MG63 (cell line): ENCODE measurements around the gene FN1. TPM values are rescaled to one million over a fixed set of nuclear protein-coding genes. Genes with fewer than 3 reads are reported as not detected.

ENCODE experiments used
- DNase-seq: peaks from one replicate; pipeline ENCODE4 v3.0.0-alpha.2; 2020
- H3K27me3 ChIP-seq: fragments of 250-450 bp; sonication (Bioruptor Pico); 2 replicates; pipeline ENCODE4 v1.5.1; 2020; ENCODE audit warnings: mild to moderate bottlenecking, moderate library complexity
- H3K36me3 ChIP-seq: fragments of 250-450 bp; sonication (Bioruptor Pico); 2 replicates; pipeline ENCODE4 v1.5.1; 2020; ENCODE audit warnings: mild to moderate bottlenecking, moderate library complexity
- H3K4me3 ChIP-seq: fragments of 250-450 bp; sonication (Bioruptor Pico); 2 replicates; pipeline ENCODE4 v1.5.1; 2020; ENCODE audit warnings: mild to moderate bottlenecking, moderate library complexity
- H3K9me3 ChIP-seq: fragments of 250-450 bp; sonication (Bioruptor Pico); 2 replicates; pipeline ENCODE4 v1.5.1; 2020; ENCODE audit warnings: mild to moderate bottlenecking, moderate library complexity
- total RNA-seq: library from RNA; depleted of rRNA; stranded (reverse); fragments of >200 nt; shearing (Covaris generic); gene quantifications from 2 replicates; pipeline ENCODE4 v1.2.3, GENCODE V29; 2014; ENCODE audit warnings: low replicate concordance

FN1 gene
- total RNA-seq, 1 experiment from 2014 or later = 453 TPM

GRCh38 chr2:215383652-215384279 lies 52.1 kb downstream of the FN1 start:
- peaks cover 55% of the 10 kb centered on the region for H3K36me3 ChIP-seq
- no peak for DNase-seq
- no peaks in the 10 kb centered on the region for H3K9me3 ChIP-seq
- H3K4me3 ChIP-seq = no peak overlapping the region
- no peaks in the 10 kb centered on the region for H3K27me3 ChIP-seq

GRCh38 chr2:215382480-215382879 lies 53.4 kb downstream of the FN1 start:
- Histone ChIP-seq H3K27me3 (no peaks in the 10 kb centered on the region), H3K36me3 (peaks cover 56% of the 10 kb centered on the region), H3K4me3 (no peak overlapping the region), H3K9me3 (no peaks in the 10 kb centered on the region)
- no peak for DNase-seq

- DNase-seq = no peak
- Histone ChIP-seq H3K4me3 (no peak overlapping the region), H3K36me3 (peaks cover 54% of the 10 kb centered on the region), H3K9me3 (no peaks in the 10 kb centered on the region), H3K27me3 (no peaks in the 10 kb centered on the region)
Measured at GRCh38 chr2:215382011-215382410, 53.9 kb downstream of the FN1 start.

GRCh38 chr2:215380699-215381098 lies 55.2 kb downstream of the FN1 start:
- no peak overlapping the region for H3K4me3 ChIP-seq
- H3K9me3 ChIP-seq = no peaks in the 10 kb centered on the region
- H3K27me3 ChIP-seq = no peaks in the 10 kb centered on the region
- DNase-seq = no peak
- peaks cover 64% of the 10 kb centered on the region for H3K36me3 ChIP-seq

GRCh38 chr2:215379948-215380347 lies 55.9 kb downstream of the FN1 start:
- H3K9me3 ChIP-seq = no peaks in the 10 kb centered on the region
- H3K27me3 ChIP-seq = no peaks in the 10 kb centered on the region
- no peak for DNase-seq

GRCh38 chr2:215379039-215379438 lies 56.8 kb downstream of the FN1 start:
- no peaks in the 10 kb centered on the region for H3K9me3 ChIP-seq
- DNase-seq = no peak
- no peak overlapping the region for H3K4me3 ChIP-seq
- peaks cover 74% of the 10 kb centered on the region for H3K36me3 ChIP-seq
- H3K27me3 ChIP-seq = no peaks in the 10 kb centered on the region

More at GRCh38 chr2:215379948-215380347, 55.9 kb downstream of the FN1 start:
- Histone ChIP-seq H3K4me3 (no peak overlapping the region), H3K36me3 (peaks cover 71% of the 10 kb centered on the region)

GRCh38 chr2:215378045-215378444 lies 57.8 kb downstream of the FN1 start:
- H3K36me3 ChIP-seq = peaks cover 77% of the 10 kb centered on the region
- no peaks in the 10 kb centered on the region for H3K9me3 ChIP-seq

GRCh38 chr2:215377283-215377682 lies 58.6 kb downstream of the FN1 start:
- no peak for DNase-seq
- H3K27me3 ChIP-seq = no peaks in the 10 kb centered on the region
- H3K9me3 ChIP-seq = no peaks in the 10 kb centered on the region
- peaks cover 80% of the 10 kb centered on the region for H3K36me3 ChIP-seq
- H3K4me3 ChIP-seq = no peak overlapping the region

More at GRCh38 chr2:215378045-215378444, 57.8 kb downstream of the FN1 start:
- Histone ChIP-seq H3K27me3 (no peaks in the 10 kb centered on the region), H3K4me3 (no peak overlapping the region)
- DNase-seq = no peak

- no peak for DNase-seq
- Histone ChIP-seq H3K27me3 (no peaks in the 10 kb centered on the region), H3K4me3 (no peak overlapping the region), H3K9me3 (no peaks in the 10 kb centered on the region), H3K36me3 (peaks cover 77% of the 10 kb centered on the region)
Measured at GRCh38 chr2:215376103-215376780, 59.6 kb downstream of the FN1 start.

GRCh38 chr2:215375467-215375830 lies 60.4 kb downstream of the FN1 start:
- H3K4me3 ChIP-seq = no peak overlapping the region
- no peak for DNase-seq

GRCh38 chr2:215374642-215375466 lies 61.0 kb downstream of the FN1 start:
- DNase-seq = no peak
- Histone ChIP-seq H3K27me3 (no peaks in the 10 kb centered on the region), H3K4me3 (no peak overlapping the region), H3K9me3 (no peaks in the 10 kb centered on the region), H3K36me3 (peaks cover 68% of the 10 kb centered on the region)

More at GRCh38 chr2:215375467-215375830, 60.4 kb downstream of the FN1 start:
- Histone ChIP-seq H3K9me3 (no peaks in the 10 kb centered on the region), H3K27me3 (no peaks in the 10 kb centered on the region), H3K36me3 (peaks cover 72% of the 10 kb centered on the region)

GRCh38 chr2:215374002-215374401 lies 61.9 kb downstream of the FN1 start:
- no peaks in the 10 kb centered on the region for H3K9me3 ChIP-seq
- H3K27me3 ChIP-seq = no peaks in the 10 kb centered on the region
- H3K4me3 ChIP-seq = no peak overlapping the region
- DNase-seq = no peak
- H3K36me3 ChIP-seq = peaks cover 72% of the 10 kb centered on the region

GRCh38 chr2:215372968-215373649 lies 62.8 kb downstream of the FN1 start:
- no peak for DNase-seq
- Histone ChIP-seq H3K27me3 (no peaks in the 10 kb centered on the region), H3K9me3 (no peaks in the 10 kb centered on the region), H3K36me3 (peaks cover 73% of the 10 kb centered on the region), H3K4me3 (no peak overlapping the region)

GRCh38 chr2:215371915-215372897 lies 63.7 kb downstream of the FN1 start:
- Histone ChIP-seq H3K9me3 (no peaks in the 10 kb centered on the region), H3K27me3 (no peaks in the 10 kb centered on the region), H3K4me3 (no peak overlapping the region), H3K36me3 (peaks cover 76% of the 10 kb centered on the region)
- no peak for DNase-seq

GRCh38 chr2:215370112-215370965 lies 65.5 kb downstream of the FN1 start:
- no peak overlapping the region for H3K4me3 ChIP-seq
- H3K9me3 ChIP-seq = no peaks in the 10 kb centered on the region
- H3K36me3 ChIP-seq = peaks cover 72% of the 10 kb centered on the region
- DNase-seq = no peak
- no peaks in the 10 kb centered on the region for H3K27me3 ChIP-seq
